Putamen (tissue), 1 donor: ENCODE measurements around the gene MEX3D.
"Not testable (repeated sequence)": the region's sequence is repeated elsewhere in the genome, so short reads cannot be mapped to it uniquely, and the experiment has no call there.

Experiments used
- DNase-seq: peaks from one replicate; pipeline ENCODE4 v3.0.0-alpha.2; 2016; ENCODE audit warnings: low spot score

MEX3D gene

DNA sequence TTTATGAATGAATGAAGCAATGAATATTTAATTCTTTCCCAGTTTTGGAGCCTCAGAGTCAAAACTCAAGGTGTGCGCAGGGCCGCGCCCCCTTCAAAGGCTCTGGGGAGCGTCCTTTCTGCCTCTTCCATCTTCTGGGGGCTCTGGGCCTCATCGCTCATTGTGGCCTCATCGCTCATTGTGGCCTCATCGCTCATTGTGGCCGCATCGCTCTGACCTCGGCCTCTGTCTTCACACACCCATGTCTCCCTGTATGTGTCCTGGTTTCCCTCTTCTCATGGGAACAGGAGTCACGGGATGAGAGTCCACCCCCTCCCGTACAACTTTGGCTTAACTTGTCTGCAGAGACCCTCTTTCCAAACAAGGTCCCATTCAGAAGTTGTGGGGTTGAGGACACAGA lies 3.2 kb upstream of the MEX3D start:
- no peak for DNase-seq

DNA sequence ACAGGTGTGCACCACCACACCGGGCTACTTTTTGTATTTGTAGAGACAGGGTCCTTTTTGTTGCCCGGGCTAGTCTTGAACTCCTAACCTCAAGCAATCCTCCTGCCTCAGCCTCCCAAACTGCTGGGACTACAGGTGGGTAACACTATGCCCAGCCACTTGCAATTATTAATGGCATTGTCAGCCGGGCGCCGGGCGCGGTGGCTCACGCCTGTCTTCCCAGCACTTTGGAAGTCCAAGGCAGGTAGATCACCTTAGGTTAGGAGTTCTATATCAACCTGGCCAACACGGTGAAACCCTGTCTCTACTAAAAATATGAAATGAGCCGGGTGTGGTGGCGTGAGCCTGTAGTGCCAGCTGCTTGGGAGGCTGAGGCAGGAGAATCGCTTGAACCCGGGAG lies 2.7 kb upstream of the MEX3D start:
- DNase-seq: no peak

DNA sequence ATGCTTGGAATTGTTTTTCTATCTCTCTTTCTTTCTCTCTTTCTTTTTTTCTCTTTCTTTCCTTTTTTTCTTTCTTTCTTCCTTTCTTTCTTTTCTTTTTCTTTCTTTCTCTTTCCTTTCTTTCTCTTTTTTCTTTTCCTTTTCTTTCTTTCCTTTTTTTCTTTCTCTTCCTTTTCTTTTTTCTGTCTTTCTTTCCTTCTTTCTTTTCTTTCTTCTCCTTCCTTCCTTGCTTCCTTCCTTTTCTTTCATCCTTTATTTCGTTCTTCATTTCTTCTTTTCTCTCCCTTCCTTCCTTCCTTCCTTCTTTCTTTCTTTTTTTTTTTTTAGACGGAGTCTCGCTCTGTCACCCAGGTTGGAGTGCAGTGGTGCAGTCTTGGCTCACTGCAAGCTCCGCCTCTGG lies 1.9 kb upstream of the MEX3D start:
- DNase-seq: no peak

DNA sequence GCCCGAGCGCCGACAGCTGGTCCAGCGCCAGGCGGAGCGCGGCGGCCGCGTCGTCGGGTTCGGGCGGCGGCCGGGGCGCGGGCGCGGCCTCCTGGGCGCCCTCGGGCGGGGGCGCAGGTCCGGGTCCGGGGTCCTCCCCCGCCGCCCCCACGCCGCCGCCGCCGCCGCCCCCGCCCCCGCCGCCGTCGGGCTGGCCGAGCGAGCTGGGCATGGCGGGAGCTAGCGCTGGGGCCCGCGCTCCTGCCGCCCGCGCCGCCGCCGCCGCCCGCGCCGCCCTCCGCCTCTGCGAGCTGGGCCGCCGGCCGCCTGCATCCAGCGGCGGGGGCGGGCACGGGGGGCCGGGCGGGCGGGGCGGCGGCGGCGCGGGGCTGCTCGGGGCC lies 287 bp downstream of the MEX3D start:
- DNase-seq: no peak

DNA sequence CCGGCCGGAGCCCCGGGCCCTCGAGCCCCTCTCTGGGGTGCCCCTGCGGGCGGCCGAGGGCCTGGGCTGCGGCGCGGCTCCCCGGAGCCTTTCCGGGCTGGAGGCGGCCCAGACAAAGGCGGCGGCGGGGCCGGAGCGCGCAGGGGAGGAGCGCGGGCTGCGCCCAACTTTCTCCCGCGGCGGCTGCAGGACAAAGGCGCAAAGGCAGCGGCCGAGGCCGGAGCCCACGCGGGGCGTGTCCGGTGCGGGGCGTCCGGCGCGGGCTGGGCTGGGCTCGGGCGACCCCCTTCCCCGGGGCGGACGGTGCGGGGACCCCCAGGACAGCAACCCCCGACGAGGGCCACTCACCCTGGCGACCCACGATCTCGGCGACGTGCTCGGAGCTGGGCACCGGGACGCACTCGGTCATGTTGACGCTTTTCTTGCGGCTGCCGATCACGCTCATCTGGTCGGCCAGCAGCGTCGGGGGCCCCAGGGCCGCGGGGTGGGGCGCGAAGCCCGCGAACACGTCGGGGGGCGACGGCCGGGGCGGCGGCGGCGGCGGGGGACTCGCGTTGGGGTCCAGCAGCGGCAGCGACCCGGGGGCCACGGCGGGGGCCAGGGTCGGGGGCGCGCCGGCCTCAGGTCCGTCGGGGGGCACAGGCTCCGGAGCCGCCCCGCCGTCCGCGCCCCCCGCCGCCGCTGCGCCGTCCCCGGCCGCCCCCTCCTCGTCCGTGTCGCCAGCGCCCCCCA lies 843 bp downstream of the MEX3D start:
- DNase-seq: no peak

DNA sequence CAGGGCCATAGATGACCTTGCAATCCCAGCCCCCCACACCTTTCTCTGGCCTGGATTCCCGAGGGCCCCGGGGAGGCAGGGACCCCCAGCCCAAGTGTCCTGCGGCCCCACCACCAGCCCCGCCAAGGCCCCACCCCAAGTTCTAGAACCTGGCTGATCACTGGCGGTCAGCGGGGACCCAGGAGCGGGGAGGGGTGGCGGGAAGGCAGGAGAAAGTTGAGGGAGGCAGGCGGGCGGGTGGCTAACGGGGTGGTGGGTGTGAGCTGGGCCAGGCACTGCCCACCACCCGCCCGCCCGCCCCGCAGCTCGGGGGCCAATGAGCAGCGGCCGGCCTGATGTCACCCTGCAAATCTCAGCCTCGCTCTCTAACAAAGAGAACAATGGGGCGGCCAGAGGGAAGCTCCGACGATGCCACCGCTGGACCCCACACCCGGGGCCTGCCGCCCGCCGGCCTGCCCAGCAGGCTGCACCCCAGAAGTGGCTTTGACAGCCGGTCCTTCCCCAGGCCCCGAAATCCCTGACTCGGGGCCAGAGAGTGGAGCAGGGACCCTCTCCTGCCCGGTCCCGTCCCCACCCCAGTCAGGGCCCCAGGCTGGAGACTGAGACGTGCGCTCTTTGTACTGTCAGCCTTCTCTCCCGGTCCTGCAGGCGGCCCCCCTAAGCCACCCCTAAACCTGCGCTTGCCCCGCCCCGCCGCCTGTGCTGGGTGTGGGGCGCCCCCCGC lies 1.6 kb downstream of the MEX3D start:
- DNase-seq: peak; percentile 88

DNA sequence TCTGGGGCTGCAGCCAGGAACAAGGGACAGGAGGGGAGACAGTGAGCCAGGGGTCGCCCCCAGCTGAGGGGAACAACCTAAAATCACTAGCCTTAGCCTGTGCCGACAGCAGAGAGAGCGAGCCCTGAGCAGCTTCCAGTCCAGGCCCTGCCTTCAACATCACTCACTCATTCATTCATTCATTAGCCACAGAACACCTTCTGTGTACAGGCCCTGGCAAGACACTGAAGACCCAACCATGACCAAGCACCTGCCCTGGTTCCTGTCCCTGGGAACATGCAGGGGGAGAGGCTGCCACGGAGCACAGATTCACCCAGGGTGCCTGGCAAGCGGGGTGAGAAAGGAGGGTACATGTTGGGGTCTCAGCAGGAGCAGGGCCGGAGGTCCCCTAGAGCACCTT lies 4.9 kb downstream of the MEX3D start:
- no peak for DNase-seq

DNA sequence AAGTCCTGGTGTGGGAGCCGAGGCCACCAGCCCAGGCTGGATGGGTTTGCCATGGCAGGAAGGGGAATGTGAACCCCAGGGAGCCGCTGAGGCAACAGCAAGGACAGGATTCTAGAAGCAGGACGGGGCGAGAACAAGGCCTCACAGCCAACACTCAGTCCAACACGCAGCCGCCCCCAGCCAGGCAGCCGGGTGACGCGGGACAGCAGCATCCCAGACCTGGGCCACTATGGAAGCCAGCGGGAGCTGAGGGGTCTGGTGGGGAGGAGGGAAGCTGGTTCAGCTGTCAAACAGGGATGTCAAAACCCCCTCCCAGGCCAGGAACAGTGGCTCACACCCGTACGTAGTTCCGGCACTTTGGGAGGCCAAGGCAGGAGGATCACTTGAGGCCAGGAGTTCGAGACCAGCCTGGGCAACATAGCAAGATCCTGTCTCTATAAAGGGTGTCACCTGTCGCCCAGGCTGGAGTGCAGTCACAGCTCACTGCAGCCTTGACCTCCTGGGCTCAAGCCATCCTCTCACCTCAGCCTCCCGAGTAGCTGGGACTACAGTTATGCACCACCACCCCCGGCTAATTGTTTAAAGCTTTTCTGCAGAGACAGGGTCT lies 6.8 kb downstream of the MEX3D start:
- no peak for DNase-seq

DNA sequence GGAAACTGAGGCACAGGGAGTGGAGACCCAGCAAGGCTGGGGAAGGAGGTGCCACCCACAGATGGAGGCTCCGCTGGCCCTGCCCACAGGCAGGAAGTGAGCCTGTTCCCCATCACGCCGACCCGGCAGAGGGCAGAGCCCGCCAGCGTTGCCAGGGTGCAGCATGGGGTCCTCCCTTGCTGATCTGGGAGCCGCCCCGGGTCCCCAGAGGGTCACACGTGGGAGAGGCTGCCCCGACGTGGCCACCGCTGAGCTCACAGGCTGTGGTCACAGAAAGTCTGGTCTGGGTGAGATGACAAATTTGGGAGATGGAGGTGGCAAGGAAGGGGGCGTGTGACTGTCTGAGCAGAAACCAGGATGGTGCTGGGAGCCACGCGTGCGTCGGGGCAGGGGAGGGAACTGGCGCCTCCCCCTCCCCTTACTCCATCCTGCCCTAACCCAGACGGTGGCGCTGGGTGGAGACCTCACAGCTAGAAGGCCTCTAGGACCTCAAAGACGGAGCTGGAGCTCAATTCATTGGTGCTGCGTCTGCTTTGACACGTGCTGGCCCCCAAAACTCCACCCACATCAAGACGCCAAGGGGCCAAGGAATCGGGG lies 7.7 kb downstream of the MEX3D start:
- DNase-seq: no peak

DNA sequence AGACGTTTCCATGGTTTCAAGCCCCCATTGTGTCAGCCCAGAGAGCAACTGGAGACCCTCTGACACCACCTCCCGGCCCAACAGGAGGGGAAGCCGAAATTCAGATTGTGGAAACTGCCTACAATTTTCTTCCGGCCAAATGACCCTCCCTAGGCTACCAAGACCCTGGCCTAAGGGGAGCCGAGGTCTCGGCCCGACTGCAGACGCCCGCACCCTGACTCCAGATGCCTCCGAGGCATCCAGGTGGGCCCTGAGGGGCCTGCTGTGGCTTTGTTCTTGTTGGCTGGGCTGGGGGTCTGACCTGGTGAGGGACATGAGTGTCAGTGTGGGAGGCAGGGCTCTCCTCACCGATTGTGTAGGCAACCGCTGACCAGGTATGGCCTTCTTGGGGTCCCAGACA lies 9.6 kb downstream of the MEX3D start:
- DNase-seq: no peak

DNA sequence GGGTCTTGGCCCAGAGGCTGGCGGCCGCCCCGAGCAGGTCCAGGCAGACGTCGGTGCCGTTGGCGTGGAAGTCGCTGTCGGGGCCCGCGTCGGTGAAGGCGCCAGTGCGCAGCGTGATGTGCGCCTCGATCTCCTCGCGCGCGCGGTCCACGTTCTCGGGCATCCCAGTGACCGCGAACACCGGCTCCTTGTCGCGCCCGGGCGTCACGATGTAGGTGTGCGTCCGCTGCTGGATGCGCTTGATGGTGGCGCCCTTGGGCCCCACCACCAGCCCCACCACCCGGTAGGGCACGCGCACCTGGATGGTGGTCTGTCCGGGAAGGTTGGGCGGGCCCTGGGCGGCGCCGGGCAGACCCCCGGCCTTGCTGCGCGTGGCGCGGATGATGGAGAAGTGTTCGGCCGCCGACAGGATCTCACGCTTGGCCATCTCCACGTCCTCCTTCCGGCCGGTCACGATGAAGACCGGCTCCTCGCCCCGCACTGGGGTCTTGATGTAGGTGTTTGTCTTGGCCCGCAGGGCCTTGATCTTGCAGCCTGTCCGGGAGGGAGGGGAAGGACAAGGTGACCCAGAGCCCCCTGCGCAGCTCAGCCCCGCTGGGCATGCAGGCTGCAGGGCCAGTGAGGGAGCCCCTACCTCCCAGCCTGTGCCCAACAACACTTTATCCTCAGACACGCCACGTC lies 11.6 kb downstream of the MEX3D start:
- DNase-seq: no peak

DNA sequence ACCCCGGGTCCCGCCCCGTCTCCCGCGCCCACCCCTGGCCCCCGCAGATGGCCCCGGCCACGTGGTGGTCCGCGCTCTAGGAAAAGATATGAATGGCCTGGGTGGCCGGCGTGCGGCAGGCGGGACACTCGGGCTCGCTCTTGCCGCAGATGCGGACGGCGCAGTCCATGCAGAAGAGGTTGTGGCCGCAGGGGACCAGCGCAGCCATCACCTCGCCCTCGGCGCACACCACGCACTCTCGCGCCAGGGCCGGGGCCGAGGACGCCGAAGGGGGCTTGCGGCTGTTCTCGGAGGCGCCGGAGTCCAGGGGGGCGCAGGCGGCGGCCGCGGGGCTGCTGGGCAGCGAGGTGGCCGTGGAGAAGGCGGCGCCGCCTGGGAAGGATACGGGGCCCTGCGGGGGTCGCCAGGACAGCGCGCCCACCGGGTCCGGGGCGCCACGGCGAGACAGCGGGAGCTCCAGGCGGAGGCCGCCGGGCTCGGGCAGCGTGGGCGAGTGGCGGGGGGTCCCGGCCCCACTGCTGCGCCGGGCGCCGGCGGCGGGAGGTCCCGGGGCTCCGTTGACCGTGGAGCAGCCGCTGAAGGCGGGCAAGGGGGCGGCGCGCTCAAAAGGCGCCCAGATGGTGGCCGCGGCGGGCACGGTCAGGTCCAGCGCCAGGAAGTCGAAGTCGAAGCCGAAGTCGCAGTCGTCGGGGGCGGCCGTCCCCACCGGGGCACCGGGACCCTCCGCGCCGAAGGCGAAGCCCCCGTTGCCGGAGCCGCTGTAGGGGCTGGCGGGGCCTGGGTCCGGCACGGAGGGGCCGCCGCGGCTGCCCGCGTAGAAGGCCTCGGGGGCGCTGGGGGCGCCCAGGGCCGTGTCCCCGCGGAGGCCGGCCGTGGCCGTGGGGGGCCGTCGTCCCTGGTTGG lies 12.4 kb downstream of the MEX3D start:
- DNase-seq: no peak

DNA sequence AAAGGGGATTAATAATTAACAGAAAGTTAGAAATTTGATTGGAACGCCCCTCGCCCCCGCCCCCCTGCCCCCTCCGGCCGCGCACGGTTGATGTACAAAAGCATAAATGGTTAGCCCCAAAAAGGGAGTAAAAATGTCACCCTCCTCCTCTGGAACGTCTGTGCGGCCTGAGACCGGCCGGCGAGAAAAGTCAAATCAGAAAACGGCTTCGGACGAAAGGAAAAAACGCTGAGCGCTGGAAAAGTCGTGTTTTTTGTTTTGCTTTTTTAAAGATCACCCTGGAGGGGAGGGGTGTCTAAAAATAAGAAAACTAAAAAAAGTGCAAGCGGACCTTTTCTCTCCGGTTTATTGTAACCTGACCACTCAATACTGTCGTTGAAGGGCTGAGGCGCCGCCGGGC lies 13.2 kb downstream of the MEX3D start:
- DNase-seq: no peak

DNA sequence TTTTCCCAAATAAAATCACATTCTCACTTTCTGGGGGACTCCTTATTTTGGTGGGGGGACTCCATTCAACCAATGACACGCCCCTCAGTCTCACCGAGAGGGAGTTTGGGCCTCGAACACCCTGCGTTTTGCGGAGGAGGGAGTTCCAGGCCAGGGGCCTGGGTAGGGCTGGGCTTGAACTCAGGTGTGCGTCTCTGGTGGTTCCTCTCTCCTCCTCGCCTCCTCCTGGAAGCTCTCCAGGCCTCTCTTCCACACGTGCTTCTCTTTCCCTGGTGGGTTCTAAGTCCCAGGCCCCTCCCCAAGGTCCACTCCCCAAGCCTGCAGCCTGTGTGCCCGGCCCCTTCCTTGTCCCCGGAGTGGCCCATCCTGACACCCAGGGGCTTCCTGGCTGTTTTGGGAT lies 14.7 kb downstream of the MEX3D start:
- no peak for DNase-seq

DNA sequence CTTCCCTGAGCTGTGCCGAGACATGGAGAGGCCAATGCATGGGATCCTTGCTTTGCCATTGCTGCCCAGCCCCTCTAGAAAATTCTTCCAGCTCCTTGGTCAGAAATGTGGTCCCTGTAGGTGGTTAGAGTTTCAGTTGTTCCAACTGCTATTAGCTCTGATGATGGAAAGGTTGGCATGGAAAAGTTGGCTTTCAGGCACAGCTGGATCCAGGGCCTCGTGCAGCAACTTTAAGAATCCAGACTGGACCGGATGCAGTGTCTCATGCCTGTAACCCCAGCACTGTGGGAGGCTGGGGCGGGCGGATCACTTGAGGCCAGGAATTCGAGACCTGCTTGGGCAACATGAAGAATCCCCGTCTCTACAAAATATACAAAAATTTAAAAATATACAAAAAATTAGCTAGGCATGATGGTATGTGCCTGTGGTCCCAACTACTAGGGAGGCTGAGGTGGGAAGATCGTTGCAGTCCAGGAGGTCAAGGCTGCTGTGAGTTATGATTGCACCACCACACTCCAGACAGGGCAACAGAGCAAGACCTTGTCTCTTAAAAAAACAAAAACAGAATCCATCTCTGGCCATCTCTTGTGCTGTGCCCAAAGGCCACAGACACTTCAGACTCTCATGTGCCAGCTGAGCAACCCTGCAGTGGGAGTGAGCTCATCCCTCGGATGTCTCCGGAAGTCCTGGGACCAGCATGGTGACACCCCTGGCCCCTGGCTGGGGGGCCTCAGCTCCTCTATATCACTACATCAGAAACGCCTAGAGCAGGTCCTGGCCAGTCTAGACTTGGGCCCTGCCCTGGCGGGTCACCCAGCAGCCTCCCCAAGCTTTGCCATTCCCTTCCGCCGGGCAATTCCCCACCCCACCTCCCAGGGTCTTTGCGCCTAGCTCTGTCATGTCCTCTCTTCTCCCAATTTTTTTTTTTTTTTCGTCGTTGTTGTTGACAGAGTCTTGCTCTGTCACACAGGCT lies 16.8 kb downstream of the MEX3D start:
- DNase-seq: no peak

DNA sequence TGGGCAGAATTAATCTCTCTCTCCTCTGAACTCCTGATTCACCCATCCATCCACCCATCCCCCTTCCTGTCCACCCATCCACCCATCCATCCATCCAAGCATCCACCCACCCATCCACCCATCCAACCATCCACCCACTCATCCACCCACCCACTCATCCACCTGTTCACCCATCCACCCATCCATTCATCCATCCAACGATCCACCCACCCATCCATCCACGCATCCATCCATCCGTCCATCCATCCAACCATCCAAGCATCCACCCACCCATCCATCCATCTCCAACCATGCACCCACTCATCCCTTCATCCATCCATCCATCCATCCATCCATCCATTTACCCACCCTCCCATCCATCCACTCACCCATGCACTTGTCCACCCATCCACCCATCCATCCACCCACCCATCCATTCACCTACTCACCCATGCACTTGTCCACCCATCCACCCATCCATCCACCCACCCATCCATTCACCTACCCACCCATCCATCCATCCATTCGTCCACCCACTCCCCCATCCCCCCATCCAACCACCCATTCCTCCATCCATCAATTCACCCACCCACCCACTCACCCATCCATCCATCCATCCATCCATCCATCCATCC lies 18.7 kb downstream of the MEX3D start:
- DNase-seq: no peak

DNA sequence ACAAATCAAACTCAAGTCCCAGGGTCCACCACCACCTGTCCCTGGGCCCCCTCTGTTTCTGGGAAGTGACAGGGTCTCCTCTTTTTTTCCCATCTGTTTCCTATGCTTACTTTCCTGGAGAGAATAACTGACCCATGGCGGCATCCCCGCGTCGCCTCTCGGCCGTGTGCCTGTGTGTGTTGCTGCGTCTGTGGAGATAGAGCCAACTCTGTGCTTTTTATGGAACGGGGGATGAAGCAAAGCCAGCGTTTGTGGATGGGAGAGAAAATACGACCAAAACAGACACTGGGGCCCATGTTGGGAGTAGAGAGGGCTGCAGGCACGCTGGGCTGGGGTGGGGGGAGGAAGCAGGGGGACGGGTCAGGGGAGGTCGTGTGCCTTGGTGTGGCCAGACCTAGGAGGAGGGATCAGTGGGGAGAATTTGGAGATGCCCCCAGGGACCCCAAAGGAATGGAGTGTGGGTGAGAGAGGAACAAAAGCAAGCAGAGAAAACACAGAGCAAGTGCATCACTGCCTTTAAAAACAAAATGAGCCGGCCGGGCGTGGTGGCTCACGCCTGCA lies 27.7 kb downstream of the MEX3D start:
- DNase-seq: no peak

DNA sequence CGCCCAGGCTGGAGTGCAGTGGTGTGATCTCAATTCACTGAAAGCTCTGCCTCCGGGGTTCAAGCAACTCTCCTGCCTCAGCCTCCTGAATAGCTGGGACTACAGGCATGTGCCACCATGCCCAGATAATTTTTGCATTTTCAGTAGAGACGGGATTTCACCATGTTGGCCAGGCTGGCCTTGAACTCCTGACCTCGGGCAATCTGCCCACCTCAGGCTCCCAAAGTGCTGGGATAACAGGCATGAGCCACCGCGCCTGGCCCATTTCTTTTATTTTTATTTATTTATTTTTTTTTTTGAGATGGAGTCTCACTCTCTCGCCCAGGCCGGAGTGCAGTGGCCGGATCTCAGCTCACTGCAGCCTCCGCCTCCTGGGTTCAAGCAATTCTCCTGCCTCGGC lies 28.4 kb downstream of the MEX3D start:
- not testable (repeated sequence) for DNase-seq

DNA sequence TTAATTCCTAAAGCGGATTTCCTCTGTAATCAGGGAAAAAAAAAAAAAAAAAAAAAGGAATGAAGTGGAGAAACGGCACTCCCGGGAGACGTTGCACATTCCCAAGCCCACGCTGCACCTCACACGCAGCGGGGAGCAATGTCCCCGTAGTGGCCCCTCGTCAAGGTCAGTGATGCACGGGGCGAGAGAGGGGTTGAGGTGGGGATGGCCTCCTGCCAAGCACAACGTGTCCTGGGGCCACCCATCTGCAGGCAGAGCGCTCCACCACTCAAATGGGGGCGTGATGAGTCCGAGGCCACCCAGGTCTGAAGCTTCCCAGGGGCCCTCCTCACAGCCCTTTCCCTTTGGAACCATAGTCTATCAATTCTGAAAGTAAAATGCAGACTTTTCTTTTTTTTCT lies 29.1 kb downstream of the MEX3D start:
- DNase-seq: no peak
